Heart right ventricle (tissue), 16 donors: ENCODE data around the gene ARF6. TPM values are rescaled to one million over a fixed set of nuclear protein-coding genes. Genes with fewer than 3 reads are reported as not detected.
A peak's percentile ranks its signal among the peaks of the same experiment; 100 is the strongest.
"Not testable (repeated sequence)": the region's sequence is repeated elsewhere in the genome, so short reads cannot be mapped to it uniquely, and the experiment has no call there.

Experiments
- ATAC-seq, 8 donors: fragments of 200-7000 bp; cut with Tn5 transposase; one replicate each; pipeline ENCODE4 v1.9.1; 2020; ENCODE audit warnings: mild to moderate bottlenecking in 8 of 8, moderate library complexity in 8 of 8, moderate number of reproducible peaks in 1 of 8
- DNase-seq, 2 donors: peaks; one replicate each; pipeline ENCODE4 v3.0.0-alpha.2; 2020
- H3K27ac ChIP-seq, 10 donors: fragments of 200-600 bp; sonication (generic) in 2 of 10; one replicate each; pipeline versions ENCODE4 v1.5.0 to v1.8.0; 2020 to 2022; ENCODE audit warnings: mild to moderate bottlenecking in 3 of 10
- H3K27me3 ChIP-seq, 7 donors: fragments of 200-600 bp; one replicate each; pipeline ENCODE4 v1.8.0; 2021 to 2022; ENCODE audit warnings: mild to moderate bottlenecking in 2 of 7
- H3K36me3 ChIP-seq, 9 donors: fragments of 200-600 bp; sonication (generic) in 1 of 9; one replicate each; pipeline versions ENCODE4 v1.5.0 to v1.8.0; 2020 to 2022; ENCODE audit warnings: mild to moderate bottlenecking in 2 of 9
- H3K4me1 ChIP-seq, 9 donors: fragments of 200-600 bp; sonication (generic) in 1 of 9; one replicate each; pipeline versions ENCODE4 v1.5.0 to v1.8.0; 2020 to 2022; ENCODE audit warnings: mild to moderate bottlenecking in 4 of 9
- H3K4me3 ChIP-seq, 10 donors: fragments of 200-600 bp; sonication (generic) in 2 of 10; one replicate each; pipeline versions ENCODE4 v1.5.0 to v1.8.0; 2020 to 2022; ENCODE audit warnings: mild to moderate bottlenecking in 7 of 10, moderate library complexity in 2 of 10
- H3K9me3 ChIP-seq, 11 donors: fragments of 200-600 bp in 10 of 11; sonication (generic) in 2 of 11; one replicate each; pipeline versions ENCODE4 v1.5.0 to v1.8.0; 2013 to 2022; ENCODE audit warnings: mild to moderate bottlenecking in 2 of 11, control low read depth in 1 of 11, moderate library complexity in 1 of 11
- WGBS, 2 donors: extraction: QIAGEN DNeasy Blood & Tissue Kit; methylation state at CpG; one replicate each; pipeline ENCODE4 v1.1.7; 2013; ENCODE audit warnings: inconsistent platforms in 1 of 2; 5-methylcytosine and 5-hydroxymethylcytosine counted together
- intact Hi-C, 10 donors: fragments of 100-400 bp; cut with DNase I; formaldehyde crosslinking; loops; one replicate each; pipeline versions ENCODE4 v1.11.1 to v1.14.2; 2022
- polyA plus RNA-seq, 2 donors: library from polyadenylated mRNA; stranded (reverse); fragments of 200-250 nt; gene quantifications; one replicate each; pipeline ENCODE4 v1.2.3, GENCODE V29; 2013
- total RNA-seq, 10 donors: library from RNA; stranded (reverse); fragmentation: NEBNext Ultra II Directional in 3 of 10; extraction: Animal tissue kit (Norgen Biotek cat#: 25700) in 3 of 10; gene quantifications; one replicate each; pipeline versions ENCODE4 v1.2.1 to v1.2.4, GENCODE V29; 2021 to 2023
- TF ChIP-seq, protein P1 (sequence below), 9 donors: fragments of 200-600 bp; sonication (generic) in 2 of 9; IDR thresholded peaks; one replicate each; pipeline versions ENCODE4 v1.5.0 to v1.8.0; 2021 to 2022; ENCODE audit warnings: antibody characterized with exemption in 9 of 9, mild to moderate bottlenecking in 5 of 9, moderate library complexity in 1 of 9
- donor health status: Arrhythmogenic right ventricular cardiomyopathy.
- donor health status: ischemic (EF 13 %, LVEDD 7.1; RV severe dilation, severe dysfunction).
- donor health status: healthy with polysubstance abuse.
- donor health status: DM: no; HTN: yes; CAD: no.
- donor health status: DM: no; HTN: no; CAD: no.
- donor health status: ischemic (EF 25% LVEDD 6.9; RV normal size, moderate dysfunction).
- donor health status: ischemic (EF 25% LVEDD 5.7; RV mildly dilated, moderate dysfunction).
- donor health status: healthy.
- donor health status: DM: yes; HTN: yes; CAD: no.
- donor health status: Ischemic cardiomyopathy.
- donor health status: ischemic (EF 35%, LVEDD 5.7; RV mildly dilated, moderate dysfunction).
- donor health status: nonischemic (EF 11% LVEDD 7.7; RV severe dilation, severe dysfunction).
- donor health status: DM: yes; HTN: yes; CAD: no.
- donor health status: PGD.
- donor health status: ischemic (EF 29% LVEDD 5.4; RV normal size, mild dysfunction).
- donor health status: nonischemic (EF 23%, LVEDD 6.1; RV moderate dilation, normal function).

The ARF6 gene
- total and polyA plus RNA-seq, 12 donors: 11.0 to 40.5 (median 24.1) TPM

DNA sequence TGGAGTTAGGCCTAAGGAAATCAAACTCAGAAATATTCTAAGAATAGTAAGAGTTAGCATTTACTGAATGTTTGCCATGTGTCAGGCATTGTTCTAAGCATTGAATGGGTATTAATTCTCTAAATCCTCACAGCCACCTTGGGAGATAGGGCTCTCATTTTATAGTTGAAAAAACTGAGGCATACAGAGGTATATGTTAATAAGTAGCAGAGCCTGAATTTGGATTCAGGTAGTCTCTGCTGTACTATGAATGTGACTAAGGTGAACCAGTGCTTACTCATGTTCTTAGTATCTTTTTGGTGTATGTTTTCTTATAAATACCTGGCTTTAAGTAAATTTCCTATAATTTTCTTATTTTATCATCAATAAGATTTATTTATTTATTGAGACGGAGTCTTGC lies 8.1 kb downstream of the ARF6 start:
- Histone ChIP-seq H3K36me3 (peaks cover 0 to 4% (median 0%) of the 10 kb centered on the region in 9 donors), H3K27me3 (no peaks in the 10 kb centered on the region), H3K4me3 (no peak overlapping the region), H3K27ac (no peak overlapping the region), H3K4me1 (peaks cover under 1 to 53% (median 29%) of the 10 kb centered on the region in 9 donors), H3K9me3 (no peaks in the 10 kb centered on the region)
- 97% methylated on average over 1 of the region's 1 CpG for WGBS, 2 donors
- intact Hi-C loops: loop anchor here in 1 of 10 donors (10.0 kb wide), 1 partner anchor 74 kb away; no protein-coding TSS in a partner anchor
- ATAC-seq (no peak), DNase-seq (no peak)
- TF ChIP-seq, protein P1, sequence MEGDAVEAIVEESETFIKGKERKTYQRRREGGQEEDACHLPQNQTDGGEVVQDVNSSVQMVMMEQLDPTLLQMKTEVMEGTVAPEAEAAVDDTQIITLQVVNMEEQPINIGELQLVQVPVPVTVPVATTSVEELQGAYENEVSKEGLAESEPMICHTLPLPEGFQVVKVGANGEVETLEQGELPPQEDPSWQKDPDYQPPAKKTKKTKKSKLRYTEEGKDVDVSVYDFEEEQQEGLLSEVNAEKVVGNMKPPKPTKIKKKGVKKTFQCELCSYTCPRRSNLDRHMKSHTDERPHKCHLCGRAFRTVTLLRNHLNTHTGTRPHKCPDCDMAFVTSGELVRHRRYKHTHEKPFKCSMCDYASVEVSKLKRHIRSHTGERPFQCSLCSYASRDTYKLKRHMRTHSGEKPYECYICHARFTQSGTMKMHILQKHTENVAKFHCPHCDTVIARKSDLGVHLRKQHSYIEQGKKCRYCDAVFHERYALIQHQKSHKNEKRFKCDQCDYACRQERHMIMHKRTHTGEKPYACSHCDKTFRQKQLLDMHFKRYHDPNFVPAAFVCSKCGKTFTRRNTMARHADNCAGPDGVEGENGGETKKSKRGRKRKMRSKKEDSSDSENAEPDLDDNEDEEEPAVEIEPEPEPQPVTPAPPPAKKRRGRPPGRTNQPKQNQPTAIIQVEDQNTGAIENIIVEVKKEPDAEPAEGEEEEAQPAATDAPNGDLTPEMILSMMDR (IDR thresholded peaks at IDR 0.05): no peak

GRCh38 chr14:49902679-49903246 lies 9.9 kb downstream of the ARF6 start:
- not testable (repeated sequence) for H3K27me3 ChIP-seq, H3K9me3 ChIP-seq, ATAC-seq, DNase-seq, H3K27ac ChIP-seq, H3K4me3 ChIP-seq, H3K36me3 ChIP-seq
- 80 to 84% methylated on average over 23 to 24 of the region's 24 CpGs for WGBS, 2 donors
- peaks cover 0 to 53% (median 12%) of the 10 kb centered on the region in 9 donors for H3K4me1 ChIP-seq
- intact Hi-C loops: loop anchor here in 1 of 10 donors (10.0 kb wide), 1 partner anchor 72 kb away; no protein-coding TSS in a partner anchor

DNA sequence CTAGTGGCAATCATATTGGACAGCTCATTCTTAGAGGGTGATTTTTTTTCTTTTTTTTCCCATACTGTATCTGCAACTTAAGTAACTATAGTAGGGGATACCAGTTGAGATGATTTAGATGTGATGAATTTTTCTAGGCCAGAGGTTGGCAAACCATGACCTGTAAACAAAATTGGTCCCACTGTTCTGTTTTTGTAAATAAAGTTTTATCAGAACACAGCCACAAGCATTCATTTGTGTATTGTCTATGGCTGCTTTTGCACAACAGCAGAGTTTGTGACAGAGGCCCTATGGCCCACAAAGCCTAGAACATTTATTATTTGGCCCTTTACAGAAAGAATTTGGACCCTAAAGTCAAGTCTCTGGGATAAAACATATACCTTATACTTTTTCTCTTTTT lies 11.4 kb downstream of the ARF6 start:
- intact Hi-C loops: loop anchor here in 1 of 10 donors (10.0 kb wide), 1 partner anchor 71 kb away; no protein-coding TSS in a partner anchor
- Histone ChIP-seq H3K9me3 (no peaks in the 10 kb centered on the region), H3K4me1 (peaks cover 0 to 52% (median 3%) of the 10 kb centered on the region in 9 donors), H3K27ac (no peak overlapping the region), H3K27me3 (no peaks in the 10 kb centered on the region), H3K36me3 (no peaks in the 10 kb centered on the region), H3K4me3 (no peak overlapping the region)
- DNase-seq (no peak), ATAC-seq (no peak)
- TF ChIP-seq, protein P1 (IDR thresholded peaks at IDR 0.05): no peak

- intact Hi-C loops: loop anchor here in 1 of 10 donors (10.0 kb wide), 1 partner anchor 69 kb away; no protein-coding TSS in a partner anchor
- DNase-seq (no peak), ATAC-seq (peak in 1 of 8 donors; percentile 21)
- 71 to 74% methylated on average over 7 of the region's 7 CpGs for WGBS, 2 donors
- Histone ChIP-seq H3K4me1 (peaks cover 0 to 50% (median 3%) of the 10 kb centered on the region in 9 donors), H3K9me3 (no peaks in the 10 kb centered on the region), H3K36me3 (no peaks in the 10 kb centered on the region), H3K27ac (peak overlapping the region in 1 of 10 donors; percentile 13), H3K4me3 (no peak overlapping the region), H3K27me3 (no peaks in the 10 kb centered on the region)
- TF ChIP-seq, protein P1 (IDR thresholded peaks at IDR 0.05): no peak
Measured at GRCh38 chr14:49905989-49906388, 13.1 kb downstream of the ARF6 start.

DNA sequence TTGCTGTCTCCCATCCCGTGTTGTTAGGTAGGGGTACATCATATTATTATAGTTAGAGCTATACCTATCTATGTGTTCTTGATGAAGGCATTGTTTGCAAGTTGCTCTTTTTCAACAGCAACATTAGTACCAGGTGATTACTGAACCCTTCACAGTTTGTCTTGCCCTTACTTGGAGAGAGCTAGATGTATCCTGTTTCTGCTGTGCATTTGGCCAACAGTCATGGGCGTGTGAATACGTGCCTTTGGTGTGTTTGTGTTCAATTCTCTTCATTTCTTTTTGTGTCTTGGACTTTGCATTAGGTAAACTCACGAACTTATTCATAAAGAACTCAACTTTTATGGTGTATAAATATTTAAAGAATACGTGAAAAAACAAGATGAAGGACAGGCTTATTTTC lies 14.3 kb downstream of the ARF6 start:
- TF ChIP-seq, protein P1 (IDR thresholded peaks at IDR 0.05): no peak
- H3K4me3 ChIP-seq: no peak overlapping the region
- H3K27me3 ChIP-seq: no peaks in the 10 kb centered on the region
- peaks cover 0 to 62% (median 7%) of the 10 kb centered on the region in 9 donors for H3K4me1 ChIP-seq
- H3K9me3 ChIP-seq: no peaks in the 10 kb centered on the region
- peak overlapping the region in 4 of 10 donors; percentile 6 to 86 (median 38) for H3K27ac ChIP-seq
- 67 to 73% methylated on average over 5 of the region's 5 CpGs for WGBS, 2 donors
- no peak for ATAC-seq
- no peaks in the 10 kb centered on the region for H3K36me3 ChIP-seq
- intact Hi-C loops: loop anchor here in 1 of 10 donors (10.0 kb wide), 1 partner anchor 68 kb away; no protein-coding TSS in a partner anchor
- no peak for DNase-seq
